Upper lobe of left lung (tissue), 6 donors: Measurements from ENCODE around the gene KRT75. TPM values are rescaled to one million over a fixed set of nuclear protein-coding genes. Genes with fewer than 3 reads are reported as not detected.

Source experiments
- ATAC-seq, 2 donors: fragments of 200-7000 bp; cut with Tn5 transposase; one replicate each; pipeline ENCODE4 v1.9.1; 2022; ENCODE audit warnings: mild to moderate bottlenecking in 2 of 2, moderate library complexity in 2 of 2; ENCODE audit not compliant: low FRiP score in 2 of 2
- DNase-seq, 2 donors: peaks; one replicate each; pipeline ENCODE4 v3.0.0-alpha.2; 2019 to 2020
- H3K27ac ChIP-seq, 4 donors: fragments of 200-600 bp; sonication (generic); one replicate each; pipeline ENCODE4 v1.5.1; 2016 to 2019
- H3K27me3 ChIP-seq, 4 donors: fragments of 200-600 bp; sonication (generic); one replicate each; pipeline ENCODE4 v1.5.1; 2017 to 2019
- H3K36me3 ChIP-seq, 4 donors: fragments of 200-600 bp; sonication (generic); one replicate each; pipeline ENCODE4 v1.5.1; 2016 to 2019
- H3K4me1 ChIP-seq, 4 donors: fragments of 200-600 bp; sonication (generic); one replicate each; pipeline ENCODE4 v1.5.1; 2018 to 2019
- H3K4me3 ChIP-seq, 4 donors: fragments of 200-600 bp; sonication (generic); one replicate each; pipeline ENCODE4 v1.5.1; 2017 to 2019; ENCODE audit warnings: mild to moderate bottlenecking in 2 of 4, moderate library complexity in 1 of 4
- H3K9me3 ChIP-seq, 4 donors: fragments of 200-600 bp; sonication (generic); one replicate each; pipeline ENCODE4 v1.5.1; 2018 to 2019
- CTCF ChIP-seq, 6 experiments: fragments of 450-650 bp in 4 of 6; fragments of 200-600 bp in 2 of 6; sonication (generic) in 2 of 6; IDR thresholded peaks; one replicate each; pipeline ENCODE4 v1.5.1; 2016 to 2019; ENCODE audit warnings: antibody characterized with exemption in 6 of 6
- EP300 ChIP-seq, 4 donors: sonication (generic); formaldehyde crosslinking; IDR thresholded peaks; one replicate each; pipeline ENCODE4 v1.5.1; 2017; ENCODE audit warnings: antibody characterized with exemption in 4 of 4, control low read depth in 2 of 4
- POLR2A ChIP-seq, 4 donors: fragments of 450-650 bp; IDR thresholded peaks; one replicate each; pipeline ENCODE4 v1.5.1; 2016 to 2017; ENCODE audit warnings: antibody characterized with exemption in 4 of 4, mild to moderate bottlenecking in 2 of 4
- POLR2AphosphoS5 ChIP-seq, 2 donors: sonication (generic); formaldehyde crosslinking; IDR thresholded peaks; one replicate each; pipeline ENCODE4 v1.5.1; 2017; ENCODE audit warnings: antibody characterized with exemption in 2 of 2
- WGBS, 2 donors: methylation state at CpG; one replicate each; pipeline ENCODE4 v1.1.5; 2017 to 2018; 5-methylcytosine and 5-hydroxymethylcytosine counted together
- total RNA-seq, 6 donors: library from RNA; depleted of rRNA in 4 of 6; stranded (reverse); fragments of >200 nt in 4 of 6; gene quantifications; one replicate each; pipeline versions ENCODE4 v1.1.0 to v1.2.1, GENCODE V29; 2016 to 2021
- donor health status: DM: no; HTN: no; CAD: no; lungs with moderate emphysema.
- donor health status: DM: no; HTN: yes; CAD: no; lungs with severe emphysema.

KRT75 gene
- total RNA-seq, 6 donors from 2014 or later = not detected

DNA sequence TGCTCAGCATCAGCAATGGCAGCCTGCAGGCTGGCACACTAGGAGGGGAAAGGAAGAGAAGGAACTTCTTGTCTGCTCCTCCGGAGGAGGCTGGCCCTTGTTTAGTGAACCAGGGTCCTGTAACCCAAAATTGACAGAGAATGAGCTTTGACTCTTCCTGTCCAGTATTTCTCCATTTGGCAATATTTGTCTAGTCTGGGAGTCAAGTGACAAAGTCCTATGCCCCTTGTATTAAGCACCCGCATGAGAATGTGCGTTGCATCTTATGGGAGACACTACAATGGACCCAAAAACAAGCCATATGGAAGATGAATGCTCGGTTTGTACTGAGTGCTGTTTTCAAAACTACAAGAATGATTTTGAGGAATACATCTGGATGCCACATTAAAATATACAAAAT is 35.7 kb upstream of the KRT75 start:
- WGBS, 2 donors = 80 to 92% methylated on average over 3 to 4 of the region's 4 CpGs
- ATAC-seq = no peak
- H3K27me3 ChIP-seq = no peaks in the 10 kb centered on the region
- DNase-seq = no peak
- no peaks in the 10 kb centered on the region for H3K9me3 ChIP-seq
- no peaks in the 10 kb centered on the region for H3K4me1 ChIP-seq
- H3K36me3 ChIP-seq = no peaks in the 10 kb centered on the region
- no peak for TF ChIP-seq POLR2A (IDR thresholded peaks at IDR 0.05)
- no peak for TF ChIP-seq CTCF (IDR thresholded peaks at IDR 0.05)
- no peak for TF ChIP-seq POLR2AphosphoS5 (IDR thresholded peaks at IDR 0.05)
- no peak for TF ChIP-seq EP300 (IDR thresholded peaks at IDR 0.05)
- no peak overlapping the region for H3K27ac ChIP-seq
- H3K4me3 ChIP-seq = no peak overlapping the region

DNA sequence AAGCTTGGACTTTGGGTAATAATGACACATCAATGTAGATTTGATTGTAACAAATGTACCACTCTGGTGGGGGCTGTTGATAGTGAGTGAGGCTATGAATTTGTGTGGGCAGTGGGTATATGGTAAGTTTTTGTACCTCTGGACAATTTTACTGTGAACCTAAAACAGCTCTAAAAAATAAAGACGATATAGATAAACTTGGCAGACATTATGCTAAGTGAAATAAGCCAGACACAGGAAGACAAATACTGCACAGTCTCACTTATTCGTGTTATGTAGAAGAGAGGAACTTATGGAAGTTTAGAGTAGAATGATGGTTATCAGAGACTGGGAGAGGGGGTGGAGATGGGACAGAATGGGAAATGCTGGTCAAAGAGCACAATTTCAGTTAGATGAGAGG is 30.7 kb upstream of the KRT75 start:
- Histone ChIP-seq H3K4me1 (no peaks in the 10 kb centered on the region), H3K9me3 (no peaks in the 10 kb centered on the region), H3K36me3 (no peaks in the 10 kb centered on the region), H3K4me3 (no peak overlapping the region), H3K27ac (no peak overlapping the region), H3K27me3 (no peaks in the 10 kb centered on the region)
- ATAC-seq = no peak
- TF ChIP-seq POLR2A (IDR thresholded peaks at IDR 0.05) (no peak), EP300 (IDR thresholded peaks at IDR 0.05) (no peak), POLR2AphosphoS5 (IDR thresholded peaks at IDR 0.05) (no peak), CTCF (IDR thresholded peaks at IDR 0.05) (no peak)
- DNase-seq = no peak
- 48 to 60% methylated on average over 2 of the region's 2 CpGs for WGBS, 2 donors

- WGBS, 2 donors = 57 to 62% methylated on average over 5 of the region's 5 CpGs
- Histone ChIP-seq H3K27me3 (no peaks in the 10 kb centered on the region), H3K9me3 (no peaks in the 10 kb centered on the region), H3K27ac (no peak overlapping the region), H3K4me3 (no peak overlapping the region), H3K4me1 (no peaks in the 10 kb centered on the region), H3K36me3 (no peaks in the 10 kb centered on the region)
- TF ChIP-seq CTCF (IDR thresholded peaks at IDR 0.05) (no peak), EP300 (IDR thresholded peaks at IDR 0.05) (no peak), POLR2A (IDR thresholded peaks at IDR 0.05) (no peak), POLR2AphosphoS5 (IDR thresholded peaks at IDR 0.05) (no peak)
- ATAC-seq (no peak), DNase-seq (no peak)
Observed at GRCh38 chr12:52461693-52462092, 27.5 kb upstream of the KRT75 start.

DNA sequence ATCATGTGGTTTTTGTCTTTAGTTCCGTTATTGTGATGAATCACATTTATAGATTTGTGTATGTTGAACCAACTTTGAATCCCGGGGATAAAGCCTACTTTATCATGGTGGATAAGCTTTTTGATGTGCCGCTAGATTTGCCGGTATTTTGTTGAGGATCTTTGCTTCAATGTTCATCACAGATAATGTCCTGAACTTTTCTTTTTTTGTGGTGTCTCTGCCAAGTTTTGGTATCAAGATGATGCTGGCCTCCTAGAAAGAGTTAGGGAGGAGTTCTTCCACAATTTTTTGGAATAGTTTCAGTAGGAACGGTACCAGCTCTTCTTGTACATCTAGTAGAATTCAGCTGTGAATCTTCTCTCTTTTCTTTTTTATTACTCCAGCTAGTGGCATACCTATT is 24.7 kb upstream of the KRT75 start:
- no peak for DNase-seq
- Histone ChIP-seq H3K4me1 (no peaks in the 10 kb centered on the region), H3K36me3 (no peaks in the 10 kb centered on the region), H3K27me3 (no peaks in the 10 kb centered on the region), H3K27ac (no peak overlapping the region), H3K9me3 (no peaks in the 10 kb centered on the region), H3K4me3 (no peak overlapping the region)
- TF ChIP-seq POLR2A (IDR thresholded peaks at IDR 0.05) (no peak), CTCF (IDR thresholded peaks at IDR 0.05) (no peak), POLR2AphosphoS5 (IDR thresholded peaks at IDR 0.05) (no peak), EP300 (IDR thresholded peaks at IDR 0.05) (no peak)
- no peak for ATAC-seq
- 85 to 90% methylated on average over 5 of the region's 5 CpGs for WGBS, 2 donors

DNA sequence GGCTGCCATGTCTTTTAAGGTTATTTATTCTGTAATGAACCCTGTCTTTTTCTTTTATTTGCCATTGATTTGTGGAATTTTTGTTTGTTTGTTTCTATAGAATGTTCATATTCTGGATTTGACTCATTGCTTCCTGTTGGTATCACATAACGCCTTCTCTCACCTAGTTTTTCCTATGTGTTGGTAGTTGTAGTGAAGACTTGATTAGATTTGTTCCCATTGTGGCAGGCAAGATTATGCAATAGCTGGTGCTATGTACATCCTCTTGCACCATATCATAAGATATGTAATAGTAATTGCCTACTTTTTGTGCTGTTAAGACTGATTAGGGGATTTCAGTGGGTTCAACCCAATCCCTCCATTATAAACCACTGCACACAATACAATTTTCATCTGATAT is 21.6 kb upstream of the KRT75 start:
- no peak overlapping the region for H3K27ac ChIP-seq
- ATAC-seq (no peak), DNase-seq (no peak)
- no peaks in the 10 kb centered on the region for H3K27me3 ChIP-seq
- H3K4me1 ChIP-seq = no peaks in the 10 kb centered on the region
- no peaks in the 10 kb centered on the region for H3K36me3 ChIP-seq
- no peak for TF ChIP-seq POLR2AphosphoS5 (IDR thresholded peaks at IDR 0.05)
- TF ChIP-seq POLR2A (IDR thresholded peaks at IDR 0.05) = no peak
- no peak for TF ChIP-seq EP300 (IDR thresholded peaks at IDR 0.05)
- no peak for TF ChIP-seq CTCF (IDR thresholded peaks at IDR 0.05)
- WGBS, 2 donors = 43 to 72% methylated on average over 1 of the region's 1 CpG
- no peak overlapping the region for H3K4me3 ChIP-seq
- H3K9me3 ChIP-seq = no peaks in the 10 kb centered on the region
